ENCODE results near the gene DPM3.

GRCh38 chr1:155113450-155113980 is 26.8 kb downstream of the DPM3 start:
- TF ChIP-seq CTCF (IDR thresholded peaks at IDR 0.05; ENCODE audit: insufficient read depth, low read length) (no peak), SPI1 (IDR thresholded peaks at IDR 0.05; ENCODE audit: borderline replicate concordance, low read depth) (no peak), GABPA (IDR thresholded peaks at IDR 0.05; ENCODE audit: low read depth) (no peak)
- TF ChIP-seq, protein P1, sequence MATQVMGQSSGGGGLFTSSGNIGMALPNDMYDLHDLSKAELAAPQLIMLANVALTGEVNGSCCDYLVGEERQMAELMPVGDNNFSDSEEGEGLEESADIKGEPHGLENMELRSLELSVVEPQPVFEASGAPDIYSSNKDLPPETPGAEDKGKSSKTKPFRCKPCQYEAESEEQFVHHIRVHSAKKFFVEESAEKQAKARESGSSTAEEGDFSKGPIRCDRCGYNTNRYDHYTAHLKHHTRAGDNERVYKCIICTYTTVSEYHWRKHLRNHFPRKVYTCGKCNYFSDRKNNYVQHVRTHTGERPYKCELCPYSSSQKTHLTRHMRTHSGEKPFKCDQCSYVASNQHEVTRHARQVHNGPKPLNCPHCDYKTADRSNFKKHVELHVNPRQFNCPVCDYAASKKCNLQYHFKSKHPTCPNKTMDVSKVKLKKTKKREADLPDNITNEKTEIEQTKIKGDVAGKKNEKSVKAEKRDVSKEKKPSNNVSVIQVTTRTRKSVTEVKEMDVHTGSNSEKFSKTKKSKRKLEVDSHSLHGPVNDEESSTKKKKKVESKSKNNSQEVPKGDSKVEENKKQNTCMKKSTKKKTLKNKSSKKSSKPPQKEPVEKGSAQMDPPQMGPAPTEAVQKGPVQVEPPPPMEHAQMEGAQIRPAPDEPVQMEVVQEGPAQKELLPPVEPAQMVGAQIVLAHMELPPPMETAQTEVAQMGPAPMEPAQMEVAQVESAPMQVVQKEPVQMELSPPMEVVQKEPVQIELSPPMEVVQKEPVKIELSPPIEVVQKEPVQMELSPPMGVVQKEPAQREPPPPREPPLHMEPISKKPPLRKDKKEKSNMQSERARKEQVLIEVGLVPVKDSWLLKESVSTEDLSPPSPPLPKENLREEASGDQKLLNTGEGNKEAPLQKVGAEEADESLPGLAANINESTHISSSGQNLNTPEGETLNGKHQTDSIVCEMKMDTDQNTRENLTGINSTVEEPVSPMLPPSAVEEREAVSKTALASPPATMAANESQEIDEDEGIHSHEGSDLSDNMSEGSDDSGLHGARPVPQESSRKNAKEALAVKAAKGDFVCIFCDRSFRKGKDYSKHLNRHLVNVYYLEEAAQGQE (IDR thresholded peaks at IDR 0.05; ENCODE audit: insufficient replicate concordance, low read depth), result no peak
